Gastrocnemius medialis (tissue), 4 donors: ENCODE measurements around the gene TAF11.

Source experiments
- POLR2A ChIP-seq, 2 donors: fragments of 450-650 bp; IDR thresholded peaks; one replicate each; pipeline ENCODE4 v1.6.1; 2017; ENCODE audit warnings: antibody characterized with exemption in 2 of 2, mild to moderate bottlenecking in 2 of 2, moderate library complexity in 2 of 2
- TF ChIP-seq, protein P1 (sequence below), 5 experiments: fragments of 450-650 bp in 3 of 5; fragments of 200-600 bp in 2 of 5; sonication (generic) in 2 of 5; IDR thresholded peaks in 4 of 5; conservative IDR thresholded peaks in 1 of 5; 1 replicate in 4 of 5; 2 replicates in 1 of 5; pipeline ENCODE4 v1.5.1; 2016 to 2019; ENCODE audit warnings: antibody characterized with exemption in 5 of 5, mild to moderate bottlenecking in 3 of 5, moderate library complexity in 3 of 5

DNA sequence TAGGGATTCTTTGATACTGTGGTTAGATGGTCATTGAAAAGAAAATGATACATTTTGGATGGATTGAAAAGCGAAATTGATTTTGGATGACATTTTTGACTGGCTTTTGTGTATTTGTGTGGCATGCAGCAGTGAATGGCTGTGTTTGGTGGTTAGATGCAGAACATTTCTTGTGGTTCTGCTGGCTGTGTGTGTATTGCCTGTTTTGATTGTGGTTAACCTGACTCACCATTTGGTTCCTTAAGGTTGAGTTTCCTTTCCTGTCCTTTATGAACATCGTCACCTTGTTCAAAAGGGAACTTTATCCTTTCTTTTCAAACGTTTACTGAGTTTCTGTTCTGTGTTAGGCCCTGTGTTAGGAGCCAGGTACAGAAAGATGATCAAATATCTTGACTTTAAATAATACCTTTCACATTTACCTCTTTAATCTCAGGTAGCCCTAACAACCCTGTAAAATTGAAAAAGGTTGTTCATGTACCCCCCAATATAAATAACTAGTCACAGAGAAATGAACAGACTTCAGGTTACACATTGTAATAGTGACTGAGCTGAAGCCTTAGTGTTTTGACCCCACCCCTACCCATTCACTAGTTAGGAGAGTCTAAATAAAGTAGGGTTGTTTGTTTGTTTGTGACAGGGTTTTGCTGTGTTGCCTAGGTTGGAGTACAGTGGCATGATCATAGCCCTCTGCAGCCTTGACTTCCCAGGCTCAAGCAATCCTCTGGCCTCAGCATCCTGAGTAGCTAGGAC, 25.0 kb upstream of the TAF11 start:
- TF ChIP-seq, protein P1, sequence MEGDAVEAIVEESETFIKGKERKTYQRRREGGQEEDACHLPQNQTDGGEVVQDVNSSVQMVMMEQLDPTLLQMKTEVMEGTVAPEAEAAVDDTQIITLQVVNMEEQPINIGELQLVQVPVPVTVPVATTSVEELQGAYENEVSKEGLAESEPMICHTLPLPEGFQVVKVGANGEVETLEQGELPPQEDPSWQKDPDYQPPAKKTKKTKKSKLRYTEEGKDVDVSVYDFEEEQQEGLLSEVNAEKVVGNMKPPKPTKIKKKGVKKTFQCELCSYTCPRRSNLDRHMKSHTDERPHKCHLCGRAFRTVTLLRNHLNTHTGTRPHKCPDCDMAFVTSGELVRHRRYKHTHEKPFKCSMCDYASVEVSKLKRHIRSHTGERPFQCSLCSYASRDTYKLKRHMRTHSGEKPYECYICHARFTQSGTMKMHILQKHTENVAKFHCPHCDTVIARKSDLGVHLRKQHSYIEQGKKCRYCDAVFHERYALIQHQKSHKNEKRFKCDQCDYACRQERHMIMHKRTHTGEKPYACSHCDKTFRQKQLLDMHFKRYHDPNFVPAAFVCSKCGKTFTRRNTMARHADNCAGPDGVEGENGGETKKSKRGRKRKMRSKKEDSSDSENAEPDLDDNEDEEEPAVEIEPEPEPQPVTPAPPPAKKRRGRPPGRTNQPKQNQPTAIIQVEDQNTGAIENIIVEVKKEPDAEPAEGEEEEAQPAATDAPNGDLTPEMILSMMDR (IDR thresholded peaks at IDR 0.05 in 4 of 5, conservative IDR thresholded peaks at IDR 0.05 in 1 of 5), result no peak
- TF ChIP-seq POLR2A (IDR thresholded peaks at IDR 0.05), result no peak
